Measurements from ENCODE around the gene JPH2.

The JPH2 gene

GRCh38 chr20:44176833-44177534, 10.0 kb downstream of the JPH2 start:
- peak overlapping the region; percentile 29 for H2BK12ac ChIP-seq (ENCODE audit: low read length)
- peak overlapping the region; percentile 49 for H3K14ac ChIP-seq (ENCODE audit: low read length)
- peak overlapping the region; percentile 39 for H3K4ac ChIP-seq (ENCODE audit: low read depth, low read length)
- H2BK5ac ChIP-seq (ENCODE audit: low read depth, low read length, poor library complexity), result peak overlapping the region; percentile 16
- no peak for DNase-seq
- H4K12ac ChIP-seq (ENCODE audit: low read depth, low read length), result peak overlapping the region; percentile 8
- peak overlapping the region; percentile 25 for H4K91ac ChIP-seq (ENCODE audit: low read depth, low read length)
- H3K4me3 ChIP-seq (ENCODE audit: low read depth, low read length), result no peak overlapping the region
- whole genome bisulfite sequencing (ENCODE audit: extremely low coverage, insufficient coverage, insufficient read length), result no CpG with 5 or more reads among the region's 14 CpGs
- H3K18ac ChIP-seq (ENCODE audit: low read length), result peak overlapping the region; percentile 69
- H3K4me1 ChIP-seq (ENCODE audit: control insufficient read depth in 1 of 2, insufficient read depth in 2 of 2, low read length in 2 of 2), result peaks cover 27 to 30% of the 10 kb centered on the region in 2 experiments
- H3K79me1 ChIP-seq (ENCODE audit: low read length), result peaks cover 32% of the 10 kb centered on the region
- no peak overlapping the region for H3K23ac ChIP-seq (ENCODE audit: low read length)
- H3K4me2 ChIP-seq (ENCODE audit: low read length), result no peak overlapping the region
- peak overlapping the region; percentile 13 for H4K8ac ChIP-seq (ENCODE audit: low read depth, low read length)
- H3K36me3 ChIP-seq (ENCODE audit: control insufficient read depth in 1 of 2, insufficient read depth in 2 of 2, low read length in 2 of 2), result peaks cover 12 to 16% of the 10 kb centered on the region in 2 experiments
- H3K27me3 ChIP-seq (ENCODE audit: insufficient read depth, low read length), result no peaks in the 10 kb centered on the region
- no peak overlapping the region for H2AFZ ChIP-seq (ENCODE audit: insufficient read depth, low read length, poor library complexity)
- H3K27ac ChIP-seq (ENCODE audit: low read depth, low read length), result no peak overlapping the region
- H3K9ac ChIP-seq (ENCODE audit: low read length), result no peak overlapping the region
- peak overlapping the region; percentile 56 for H2BK120ac ChIP-seq (ENCODE audit: insufficient read depth, low read length, poor library complexity)
- H3K9me3 ChIP-seq (ENCODE audit: insufficient read depth, low read depth, low read length), result no peaks in the 10 kb centered on the region
- peak overlapping the region; percentile 60 for H2AK5ac ChIP-seq (ENCODE audit: low read length)
- peaks cover 4% of the 10 kb centered on the region for H3K79me2 ChIP-seq (ENCODE audit: control insufficient read depth, insufficient read depth, low read length, poor library complexity)

DNA sequence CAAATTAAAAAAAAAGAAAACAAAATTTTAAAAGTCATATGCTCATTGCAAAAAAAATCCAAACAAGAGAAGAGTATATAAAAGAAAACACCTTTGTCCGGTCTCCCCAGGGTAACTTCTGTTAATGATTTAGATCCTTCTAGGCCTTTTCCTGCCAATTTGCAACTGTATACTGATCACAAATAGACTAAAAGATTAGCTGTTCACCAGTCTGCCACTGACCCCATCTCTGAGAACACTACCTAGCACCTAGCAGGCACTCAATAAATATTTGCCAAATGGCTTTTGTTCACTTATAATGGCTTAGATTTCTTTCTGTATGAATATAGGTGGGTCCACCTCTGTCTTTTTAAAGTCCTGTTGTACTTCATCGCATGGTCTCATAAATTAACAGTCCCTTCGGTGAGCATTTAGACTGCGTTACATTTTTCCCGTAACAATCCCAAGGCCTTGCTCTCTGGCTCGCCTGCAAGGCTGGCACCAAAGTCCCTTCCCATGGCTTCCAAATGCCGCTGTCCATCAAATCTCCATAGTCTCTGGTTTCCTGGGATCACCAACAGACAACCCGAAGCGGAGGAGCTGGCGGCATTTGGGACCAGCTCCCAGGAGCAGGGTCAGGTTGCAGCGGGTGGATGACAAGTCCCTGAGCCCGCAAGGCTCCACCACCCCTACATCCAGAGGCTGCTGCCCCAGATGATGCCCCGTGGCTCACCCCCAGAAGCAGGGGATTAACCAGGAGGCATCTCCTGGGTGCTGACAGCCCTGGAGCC, 11.8 kb downstream of the JPH2 start:
- peak overlapping the region; percentile 16 for H3K18ac ChIP-seq (ENCODE audit: low read length)
- H2AFZ ChIP-seq (ENCODE audit: insufficient read depth, low read length, poor library complexity), result no peak overlapping the region
- H3K4me3 ChIP-seq (ENCODE audit: low read depth, low read length), result no peak overlapping the region
- no peak overlapping the region for H3K23ac ChIP-seq (ENCODE audit: low read length)
- H3K4me1 ChIP-seq (ENCODE audit: control insufficient read depth in 1 of 2, insufficient read depth in 2 of 2, low read length in 2 of 2), result peaks cover 27 to 31% of the 10 kb centered on the region in 2 experiments
- WGBS (ENCODE audit: extremely low coverage, insufficient coverage, insufficient read length), result no CpG with 5 or more reads among the region's 13 CpGs
- peaks cover 7% of the 10 kb centered on the region for H3K79me2 ChIP-seq (ENCODE audit: control insufficient read depth, insufficient read depth, low read length, poor library complexity)
- H3K36me3 ChIP-seq (ENCODE audit: control insufficient read depth in 1 of 2, insufficient read depth in 2 of 2, low read length in 2 of 2), result peaks cover 12 to 16% of the 10 kb centered on the region in 2 experiments
- H3K14ac ChIP-seq (ENCODE audit: low read length), result no peak overlapping the region
- H3K27ac ChIP-seq (ENCODE audit: low read depth, low read length), result no peak overlapping the region
- no peaks in the 10 kb centered on the region for H3K27me3 ChIP-seq (ENCODE audit: insufficient read depth, low read length)
- H2BK120ac ChIP-seq (ENCODE audit: insufficient read depth, low read length, poor library complexity), result peak overlapping the region; percentile 3
- no peak overlapping the region for H3K4me2 ChIP-seq (ENCODE audit: low read length)
- H4K91ac ChIP-seq (ENCODE audit: low read depth, low read length), result no peak overlapping the region
- peak overlapping the region; percentile 10 for H2AK5ac ChIP-seq (ENCODE audit: low read length)
- no peak overlapping the region for H3K9ac ChIP-seq (ENCODE audit: low read length)
- peak overlapping the region; percentile 14 for H3K4ac ChIP-seq (ENCODE audit: low read depth, low read length)
- H4K8ac ChIP-seq (ENCODE audit: low read depth, low read length), result peak overlapping the region; percentile 8
- H2BK12ac ChIP-seq (ENCODE audit: low read length), result peak overlapping the region; percentile 76
- no peak for DNase-seq
- H3K79me1 ChIP-seq (ENCODE audit: low read length), result peaks cover 29% of the 10 kb centered on the region
- H3K9me3 ChIP-seq (ENCODE audit: insufficient read depth, low read depth, low read length), result no peaks in the 10 kb centered on the region
- no peak overlapping the region for H4K12ac ChIP-seq (ENCODE audit: low read depth, low read length)
- no peak overlapping the region for H2BK5ac ChIP-seq (ENCODE audit: low read depth, low read length, poor library complexity)

DNA sequence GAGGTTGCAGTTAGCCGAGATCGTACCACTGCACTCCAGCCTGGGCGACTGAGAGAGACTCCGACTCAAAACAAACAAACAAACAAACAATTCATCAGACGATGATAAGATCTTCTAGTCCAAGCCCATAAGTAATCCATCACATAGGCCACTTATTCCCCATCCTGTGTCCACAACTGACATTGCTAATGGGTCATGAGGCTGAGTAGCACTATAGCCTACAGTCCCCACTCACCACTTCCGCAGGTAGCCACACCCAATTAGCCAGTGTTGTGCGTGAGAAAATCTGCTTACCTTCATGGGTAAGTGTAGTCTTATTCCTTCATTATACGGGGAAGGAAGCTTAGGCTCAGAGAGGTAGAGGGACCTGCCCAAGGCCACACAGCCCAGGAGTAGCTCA, 13.1 kb downstream of the JPH2 start:
- Histone ChIP-seq H2AK5ac (ENCODE audit: low read length) (peak overlapping the region; percentile 55), H2BK120ac (ENCODE audit: insufficient read depth, low read length, poor library complexity) (peak overlapping the region; percentile 15), H3K4me2 (ENCODE audit: low read length) (no peak overlapping the region), H3K4ac (ENCODE audit: low read depth, low read length) (no peak overlapping the region), H3K9me3 (ENCODE audit: insufficient read depth, low read depth, low read length) (no peaks in the 10 kb centered on the region), H3K9ac (ENCODE audit: low read length) (no peak overlapping the region), H4K12ac (ENCODE audit: low read depth, low read length) (no peak overlapping the region), H4K8ac (ENCODE audit: low read depth, low read length) (no peak overlapping the region), H4K91ac (ENCODE audit: low read depth, low read length) (peak overlapping the region; percentile 39), H3K4me3 (ENCODE audit: low read depth, low read length) (no peak overlapping the region), H2BK5ac (ENCODE audit: low read depth, low read length, poor library complexity) (peak overlapping the region; percentile 8), H3K79me1 (ENCODE audit: low read length) (peaks cover 27% of the 10 kb centered on the region), H3K27me3 (ENCODE audit: insufficient read depth, low read length) (no peaks in the 10 kb centered on the region), H3K18ac (ENCODE audit: low read length) (peak overlapping the region; percentile 28), H3K36me3 (ENCODE audit: control insufficient read depth in 1 of 2, insufficient read depth in 2 of 2, low read length in 2 of 2) (peaks cover 12 to 18% of the 10 kb centered on the region in 2 experiments), H3K27ac (ENCODE audit: low read depth, low read length) (peak overlapping the region; percentile 68), H3K23ac (ENCODE audit: low read length) (no peak overlapping the region), H2AFZ (ENCODE audit: insufficient read depth, low read length, poor library complexity) (no peak overlapping the region), H2BK12ac (ENCODE audit: low read length) (no peak overlapping the region), H3K79me2 (ENCODE audit: control insufficient read depth, insufficient read depth, low read length, poor library complexity) (peaks cover 7% of the 10 kb centered on the region), H3K14ac (ENCODE audit: low read length) (peak overlapping the region; percentile 5), H3K4me1 (ENCODE audit: control insufficient read depth in 1 of 2, insufficient read depth in 2 of 2, low read length in 2 of 2) (peaks cover 27 to 31% of the 10 kb centered on the region in 2 experiments)
- WGBS (ENCODE audit: extremely low coverage, insufficient coverage, insufficient read length), result no CpG with 5 or more reads among the region's 8 CpGs
- DNase-seq, result no peak

- WGBS (ENCODE audit: extremely low coverage, insufficient coverage, insufficient read length), result 94% methylated on average over 2 of the region's 5 CpGs
- DNase-seq, result peak in 1 of 2 donors; percentile 37
- no peak overlapping the region for H2AFZ ChIP-seq (ENCODE audit: insufficient read depth, low read length, poor library complexity)
- no peak overlapping the region for H2BK12ac ChIP-seq (ENCODE audit: low read length)
- H4K12ac ChIP-seq (ENCODE audit: low read depth, low read length), result no peak overlapping the region
- no peak overlapping the region for H3K4me2 ChIP-seq (ENCODE audit: low read length)
- H3K4me3 ChIP-seq (ENCODE audit: low read depth, low read length), result no peak overlapping the region
- H3K23ac ChIP-seq (ENCODE audit: low read length), result no peak overlapping the region
- peaks cover 27% of the 10 kb centered on the region for H3K79me1 ChIP-seq (ENCODE audit: low read length)
- H3K18ac ChIP-seq (ENCODE audit: low read length), result no peak overlapping the region
- H3K9me3 ChIP-seq (ENCODE audit: insufficient read depth, low read depth, low read length), result no peaks in the 10 kb centered on the region
- no peak overlapping the region for H4K91ac ChIP-seq (ENCODE audit: low read depth, low read length)
- no peak overlapping the region for H4K8ac ChIP-seq (ENCODE audit: low read depth, low read length)
- H2AK5ac ChIP-seq (ENCODE audit: low read length), result no peak overlapping the region
- H3K36me3 ChIP-seq (ENCODE audit: control insufficient read depth in 1 of 2, insufficient read depth in 2 of 2, low read length in 2 of 2), result peaks cover 12 to 18% of the 10 kb centered on the region in 2 experiments
- H3K27ac ChIP-seq (ENCODE audit: low read depth, low read length), result peak overlapping the region; percentile 57
- peaks cover 7% of the 10 kb centered on the region for H3K79me2 ChIP-seq (ENCODE audit: control insufficient read depth, insufficient read depth, low read length, poor library complexity)
- H2BK5ac ChIP-seq (ENCODE audit: low read depth, low read length, poor library complexity), result no peak overlapping the region
- peaks cover 27 to 31% of the 10 kb centered on the region in 2 experiments for H3K4me1 ChIP-seq (ENCODE audit: control insufficient read depth in 1 of 2, insufficient read depth in 2 of 2, low read length in 2 of 2)
- H3K9ac ChIP-seq (ENCODE audit: low read length), result no peak overlapping the region
- no peak overlapping the region for H3K4ac ChIP-seq (ENCODE audit: low read depth, low read length)
- no peak overlapping the region for H3K14ac ChIP-seq (ENCODE audit: low read length)
- no peaks in the 10 kb centered on the region for H3K27me3 ChIP-seq (ENCODE audit: insufficient read depth, low read length)
- H2BK120ac ChIP-seq (ENCODE audit: insufficient read depth, low read length, poor library complexity), result no peak overlapping the region
Measured at GRCh38 chr20:44173116-44173515, 13.9 kb downstream of the JPH2 start.

Measured in trophoblast cell (in vitro differentiated cells and primary cell).